ENCODE measurements around the gene CACFD1. TPM values are rescaled to one million over a fixed set of nuclear protein-coding genes. Genes with fewer than 3 reads are reported as not detected.

Gene CACFD1
- total and polyA plus RNA-seq, 2 donors (not counting 1 experiment from before 2014, with no cell fraction given), result 27.4 to 31.1 TPM

DNA sequence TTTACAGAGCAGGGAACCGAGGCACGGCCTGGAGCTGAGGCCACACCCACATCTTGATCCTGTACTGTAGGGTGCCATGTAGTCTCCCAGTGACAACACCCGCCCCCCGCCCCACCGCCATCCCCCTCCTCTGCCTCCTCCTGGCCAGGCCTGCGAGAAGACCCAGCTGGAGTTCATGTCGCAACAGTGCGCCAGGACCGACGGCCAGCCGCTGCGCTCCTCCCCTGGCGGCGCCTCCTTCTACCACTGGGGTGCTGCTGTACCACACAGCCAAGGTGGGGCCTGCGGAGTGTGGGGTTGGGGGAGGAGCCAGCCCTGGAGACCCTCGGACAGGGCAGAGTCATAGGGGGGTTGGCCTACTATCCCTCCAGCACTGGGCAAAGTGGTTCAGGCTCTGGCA is 23.1 kb upstream of the CACFD1 start:
- Histone ChIP-seq H4K20me1 (ENCODE audit: control insufficient read depth, insufficient read depth, low read length, poor library complexity, severe bottlenecking) (no peaks in the 10 kb centered on the region), H3K79me2 (ENCODE audit: control insufficient read depth, insufficient read depth, low read length) (no peaks in the 10 kb centered on the region), H3K9me3 (ENCODE audit: control extremely low read depth in 1 of 3, control insufficient read depth in 2 of 3, insufficient read depth in 1 of 3, low read length in 2 of 3) (peaks cover 0 to 8% (median 0%) of the 10 kb centered on the region in 3 donors), H2AFZ (ENCODE audit: insufficient read depth, low read depth, low read length, poor library complexity, severe bottlenecking) (no peak overlapping the region), H3K4me1 (ENCODE audit: control insufficient read depth in 2 of 2, insufficient read depth in 2 of 2, low read length in 2 of 2) (peaks cover 13 to 23% of the 10 kb centered on the region in 2 donors), H3K4me2 (replicated peaks; ENCODE audit: low read depth, low read length, poor library complexity, severe bottlenecking) (no peak overlapping the region), H3K9ac (ENCODE audit: low read length) (no peak overlapping the region), H3K27me3 (replicated peaks in 1 of 4; ENCODE audit: control extremely low read depth in 1 of 4, control insufficient read depth in 3 of 4, insufficient read depth in 4 of 4, low read length in 3 of 4) (peaks cover 0 to 5% (median 0%) of the 10 kb centered on the region in 4 experiments), H3K27ac (ENCODE audit: low read length in 2 of 2) (no peak overlapping the region), H3K4me3 (ENCODE audit: control extremely low read depth in 1 of 5, extremely low read depth in 1 of 5, insufficient read depth in 1 of 5, low read depth in 2 of 5, low read length in 4 of 5) (no peak overlapping the region), H3K36me3 (replicated peaks in 1 of 2; ENCODE audit: control extremely low read depth in 1 of 2, control insufficient read depth in 1 of 2, extremely low read depth in 1 of 2, insufficient read depth in 2 of 2, low read length in 1 of 2) (no peaks in the 10 kb centered on the region)
- H3K27ac Mint-ChIP-seq, result no peak overlapping the region
- ATAC-seq (ENCODE audit: low read depth) (no peak), DNase-seq (no peak)
- no peaks in the 10 kb centered on the region for H3K9me3 Mint-ChIP-seq (ENCODE audit: insufficient read depth)
- intact Hi-C loops (cut with micrococcal nuclease), result no loop called here
- CTCF ChIA-PET, result no interaction called here
- H3K4me1 Mint-ChIP-seq, result peaks cover 19% of the 10 kb centered on the region
- WGBS (ENCODE audit: insufficient coverage), result 94% methylated on average over 9 of the region's 16 CpGs
- no peak for TF ChIP-seq EZH2 (IDR thresholded peaks at IDR 0.05; ENCODE audit: borderline replicate concordance, insufficient read depth, low read depth, low read length, poor library complexity, severe bottlenecking)
- TF ChIP-seq, protein P1, sequence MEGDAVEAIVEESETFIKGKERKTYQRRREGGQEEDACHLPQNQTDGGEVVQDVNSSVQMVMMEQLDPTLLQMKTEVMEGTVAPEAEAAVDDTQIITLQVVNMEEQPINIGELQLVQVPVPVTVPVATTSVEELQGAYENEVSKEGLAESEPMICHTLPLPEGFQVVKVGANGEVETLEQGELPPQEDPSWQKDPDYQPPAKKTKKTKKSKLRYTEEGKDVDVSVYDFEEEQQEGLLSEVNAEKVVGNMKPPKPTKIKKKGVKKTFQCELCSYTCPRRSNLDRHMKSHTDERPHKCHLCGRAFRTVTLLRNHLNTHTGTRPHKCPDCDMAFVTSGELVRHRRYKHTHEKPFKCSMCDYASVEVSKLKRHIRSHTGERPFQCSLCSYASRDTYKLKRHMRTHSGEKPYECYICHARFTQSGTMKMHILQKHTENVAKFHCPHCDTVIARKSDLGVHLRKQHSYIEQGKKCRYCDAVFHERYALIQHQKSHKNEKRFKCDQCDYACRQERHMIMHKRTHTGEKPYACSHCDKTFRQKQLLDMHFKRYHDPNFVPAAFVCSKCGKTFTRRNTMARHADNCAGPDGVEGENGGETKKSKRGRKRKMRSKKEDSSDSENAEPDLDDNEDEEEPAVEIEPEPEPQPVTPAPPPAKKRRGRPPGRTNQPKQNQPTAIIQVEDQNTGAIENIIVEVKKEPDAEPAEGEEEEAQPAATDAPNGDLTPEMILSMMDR (IDR thresholded peaks at IDR 0.05), result no peak
- no peak overlapping the region for H3K4me3 Mint-ChIP-seq
- POLR2A ChIA-PET, result no interaction called here
- no peaks in the 10 kb centered on the region for H3K27me3 Mint-ChIP-seq

DNA sequence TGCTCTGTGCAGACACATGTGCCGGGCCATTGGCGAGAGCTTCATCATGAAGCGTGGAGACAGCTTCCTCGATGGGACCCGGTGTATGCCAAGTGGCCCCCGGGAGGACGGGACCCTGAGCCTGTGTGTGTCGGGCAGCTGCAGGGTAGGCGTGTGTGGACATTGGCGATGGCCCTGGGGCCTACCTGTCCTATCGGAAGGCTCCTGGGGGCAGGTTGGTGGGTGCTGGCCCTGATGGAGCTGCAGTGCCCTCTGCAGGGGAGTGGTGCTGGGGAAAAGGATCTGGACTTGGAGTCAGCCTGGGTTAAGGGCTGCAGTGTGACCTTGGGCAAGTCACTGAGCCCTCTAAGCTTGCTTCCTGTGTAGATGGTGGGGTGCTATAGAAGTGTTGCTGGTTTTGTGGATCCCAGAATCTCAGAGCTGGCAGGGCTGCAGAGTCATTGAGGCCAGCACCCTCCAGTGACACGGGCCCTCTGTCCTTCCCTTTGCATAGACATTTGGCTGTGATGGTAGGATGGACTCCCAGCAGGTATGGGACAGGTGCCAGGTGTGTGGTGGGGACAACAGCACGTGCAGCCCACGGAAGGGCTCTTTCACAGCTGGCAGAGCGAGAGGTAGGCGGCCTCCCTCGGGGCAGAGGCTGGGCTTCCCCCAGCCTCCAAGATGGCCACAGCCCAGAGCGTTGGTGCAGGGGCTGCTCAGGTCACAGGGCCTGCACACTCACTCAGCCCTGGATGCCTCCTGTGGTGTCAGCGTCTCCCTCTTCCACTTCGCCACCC is 21.8 kb upstream of the CACFD1 start:
- H3K4me3 Mint-ChIP-seq, result no peak overlapping the region
- Histone ChIP-seq H3K9ac (ENCODE audit: low read length) (no peak overlapping the region), H3K9me3 (ENCODE audit: control extremely low read depth in 1 of 3, control insufficient read depth in 2 of 3, insufficient read depth in 1 of 3, low read length in 2 of 3) (peaks cover 0 to 9% (median 0%) of the 10 kb centered on the region in 3 donors), H3K4me1 (ENCODE audit: control insufficient read depth in 2 of 2, insufficient read depth in 2 of 2, low read length in 2 of 2) (peaks cover 17 to 29% of the 10 kb centered on the region in 2 donors), H3K79me2 (ENCODE audit: control insufficient read depth, insufficient read depth, low read length) (no peaks in the 10 kb centered on the region), H3K36me3 (replicated peaks in 1 of 2; ENCODE audit: control extremely low read depth in 1 of 2, control insufficient read depth in 1 of 2, extremely low read depth in 1 of 2, insufficient read depth in 2 of 2, low read length in 1 of 2) (no peaks in the 10 kb centered on the region), H4K20me1 (ENCODE audit: control insufficient read depth, insufficient read depth, low read length, poor library complexity, severe bottlenecking) (no peaks in the 10 kb centered on the region), H3K4me2 (replicated peaks; ENCODE audit: low read depth, low read length, poor library complexity, severe bottlenecking) (no peak overlapping the region), H3K27me3 (replicated peaks in 1 of 4; ENCODE audit: control extremely low read depth in 1 of 4, control insufficient read depth in 3 of 4, insufficient read depth in 4 of 4, low read length in 3 of 4) (peaks cover 0 to 5% (median 0%) of the 10 kb centered on the region in 4 experiments), H3K4me3 (ENCODE audit: control extremely low read depth in 1 of 5, extremely low read depth in 1 of 5, insufficient read depth in 1 of 5, low read depth in 2 of 5, low read length in 4 of 5) (no peak overlapping the region), H2AFZ (ENCODE audit: insufficient read depth, low read depth, low read length, poor library complexity, severe bottlenecking) (no peak overlapping the region), H3K27ac (ENCODE audit: low read length in 2 of 2) (no peak overlapping the region)
- no peaks in the 10 kb centered on the region for H3K27me3 Mint-ChIP-seq
- DNase-seq (no peak), ATAC-seq (ENCODE audit: low read depth) (no peak)
- intact Hi-C loops (cut with micrococcal nuclease), result no loop called here
- POLR2A ChIA-PET, result no interaction called here
- peaks cover 24% of the 10 kb centered on the region for H3K4me1 Mint-ChIP-seq
- H3K27ac Mint-ChIP-seq, result no peak overlapping the region
- no peaks in the 10 kb centered on the region for H3K9me3 Mint-ChIP-seq (ENCODE audit: insufficient read depth)
- TF ChIP-seq, protein P1 (IDR thresholded peaks at IDR 0.05), result no peak
- TF ChIP-seq EZH2 (IDR thresholded peaks at IDR 0.05; ENCODE audit: borderline replicate concordance, insufficient read depth, low read depth, low read length, poor library complexity, severe bottlenecking), result no peak
- WGBS (ENCODE audit: insufficient coverage), result 54% methylated on average over 20 of the region's 20 CpGs
- CTCF ChIA-PET, result interaction anchor here (1.0 kb wide), 1 partner anchor 47 kb away, joined by 3 read pairs; no protein-coding TSS in a partner anchor
